HepG2 (cell line): ENCODE results near the gene ZNF524. TPM values are rescaled to one million over a fixed set of nuclear protein-coding genes. Genes with fewer than 3 reads are reported as not detected.

Experiments used
- ELF1 ChIP-seq: sonication (generic); formaldehyde crosslinking; IDR thresholded peaks from 2 replicates; pipeline ENCODE4 v1.4.0; 2020; ENCODE audit warnings: missing genetic modification reagents
- ELF4 ChIP-seq: sonication (generic); formaldehyde crosslinking; IDR thresholded peaks from 2 replicates; pipeline ENCODE4 v1.5.0; 2020; ENCODE audit warnings: missing genetic modification reagents, mild to moderate bottlenecking, moderate library complexity, borderline replicate concordance
- EP300 ChIP-seq, 3 experiments: sonication (generic) in 1 of 3; formaldehyde crosslinking in 1 of 3; IDR thresholded peaks; 2 replicates each; pipeline versions ENCODE4 v1.5.1 to v1.6.1; 2011 to 2020; ENCODE audit warnings: low read depth in 2 of 3, low read length in 2 of 3, borderline replicate concordance in 1 of 3, improper control_type of control experiment in 1 of 3, mild to moderate bottlenecking in 1 of 3, missing genetic modification reagents in 1 of 3, moderate library complexity in 1 of 3
- MTA1 ChIP-seq: sonication (generic); formaldehyde crosslinking; IDR thresholded peaks from 2 replicates; pipeline ENCODE4 v1.4.0; 2020; ENCODE audit warnings: missing genetic modification reagents, mild to moderate bottlenecking, borderline replicate concordance
- PLRG1 ChIP-seq: fragments of 450-650 bp; conservative IDR thresholded peaks from 2 replicates; pipeline ENCODE4 v1.6.1; 2016
- PRDM10 ChIP-seq: sonication (generic); formaldehyde crosslinking; IDR thresholded peaks from 2 replicates; pipeline ENCODE4 v1.4.0; 2020; ENCODE audit warnings: low read depth, missing genetic modification reagents
- REST ChIP-seq, 2 experiments: IDR thresholded peaks; 2 replicates each; pipeline ENCODE4 v1.6.1; 2011 to 2012; ENCODE audit warnings: low read length in 2 of 2, borderline replicate concordance in 1 of 2, low read depth in 1 of 2, mild to moderate bottlenecking in 1 of 2, moderate library complexity in 1 of 2
- SALL1 ChIP-seq: sonication (generic); formaldehyde crosslinking; IDR thresholded peaks from 2 replicates; pipeline ENCODE4 v1.8.0; 2022; ENCODE audit warnings: mild to moderate bottlenecking, missing genetic modification reagents
- SAP130 ChIP-seq: IDR thresholded peaks from 2 replicates; pipeline ENCODE4 v1.6.1; 2016; ENCODE audit warnings: low read depth
- YEATS2 ChIP-seq: sonication (generic); formaldehyde crosslinking; IDR thresholded peaks from 2 replicates; pipeline ENCODE4 v1.4.0; 2020; ENCODE audit warnings: missing genetic modification reagents, borderline replicate concordance
- ZBTB3 ChIP-seq: sonication (generic); formaldehyde crosslinking; IDR thresholded peaks from 2 replicates; pipeline ENCODE4 v1.4.0; 2020; ENCODE audit warnings: low read depth, mild to moderate bottlenecking, moderate library complexity, missing genetic modification reagents, borderline replicate concordance
- ZBTB7B ChIP-seq: sonication (generic); formaldehyde crosslinking; IDR thresholded peaks from 2 replicates; pipeline ENCODE4 v1.4.0; 2020; ENCODE audit warnings: missing genetic modification reagents
- ZFP36 ChIP-seq: fragments of 150-350 bp; IDR thresholded peaks from 2 replicates; pipeline ENCODE4 v1.6.1; 2018; ENCODE audit warnings: borderline replicate concordance, low read length, low read depth; ENCODE audit not compliant: partially characterized antibody
- ZFX ChIP-seq: sonication (generic); formaldehyde crosslinking; IDR thresholded peaks from 2 replicates; pipeline ENCODE4 v1.4.0; 2020; ENCODE audit warnings: mild to moderate bottlenecking, low read depth, missing genetic modification reagents, moderate library complexity
- ZMYM3 ChIP-seq: sonication (generic); formaldehyde crosslinking; IDR thresholded peaks from 2 replicates; pipeline ENCODE4 v1.5.1; 2020; ENCODE audit warnings: mild to moderate bottlenecking, missing genetic modification reagents
- ZNF329 ChIP-seq: sonication (generic); formaldehyde crosslinking; IDR thresholded peaks from 2 replicates; pipeline ENCODE4 v1.9.0; 2021; ENCODE audit warnings: low read depth, mild to moderate bottlenecking, missing genetic modification reagents
- ZNF660 ChIP-seq: sonication (generic); formaldehyde crosslinking; IDR thresholded peaks from 2 replicates; pipeline ENCODE4 v1.5.1; 2020; ENCODE audit warnings: mild to moderate bottlenecking, low read depth, missing genetic modification reagents, borderline replicate concordance
- ZNF761 ChIP-seq: sonication (generic); formaldehyde crosslinking; conservative IDR thresholded peaks from 2 replicates; pipeline ENCODE4 v1.4.0; 2020; ENCODE audit warnings: mild to moderate bottlenecking, missing genetic modification reagents
- ZNF772 ChIP-seq: sonication (generic); formaldehyde crosslinking; IDR thresholded peaks from 2 replicates; pipeline ENCODE4 v1.5.0; 2020; ENCODE audit warnings: mild to moderate bottlenecking, missing genetic modification reagents
- ZNF775 ChIP-seq: sonication (generic); formaldehyde crosslinking; IDR thresholded peaks from 2 replicates; pipeline ENCODE4 v1.4.0; 2020; ENCODE audit warnings: missing genetic modification reagents, mild to moderate bottlenecking, moderate library complexity, borderline replicate concordance
- ZNF841 ChIP-seq: sonication (generic); formaldehyde crosslinking; IDR thresholded peaks from 2 replicates; pipeline ENCODE4 v1.8.1; 2023; ENCODE audit warnings: missing genetic modification reagents, borderline replicate concordance
- ZSCAN31 ChIP-seq: sonication (generic); formaldehyde crosslinking; IDR thresholded peaks from 2 replicates; pipeline ENCODE4 v1.5.0; 2020; ENCODE audit warnings: low read depth, mild to moderate bottlenecking, missing genetic modification reagents
- polyA plus RNA-seq, 8 experiments: library from polyadenylated mRNA; depleted of rRNA in 3 of 8; stranded (reverse) in 7 of 8; unstranded in 1 of 8; fragments of >200 nt; fragmentation: Illumina TruSeq in 4 of 8; extraction: Trizol in 4 of 8; gene quantifications; 2 replicates each; pipeline versions ENCODE4 v1.2.1 to v1.2.3, GENCODE V29; 2011 to 2016; ENCODE audit warnings: low read depth in 4 of 8, missing spikeins in 1 of 8, mixed read lengths in 1 of 8; ENCODE audit not compliant: insufficient read depth in 1 of 8
- total RNA-seq, 5 experiments: library from RNA; depleted of rRNA; stranded (reverse); fragments of >200 nt; fragmentation: Illumina TruSeq; extraction: Trizol; gene quantifications; 2 replicates each; pipeline ENCODE4 v1.2.3, GENCODE V29; 2016; ENCODE audit warnings: low read depth in 1 of 5

Gene ZNF524
- total and polyA plus RNA-seq, 2 of the 13 experiments (the other 11 are each of a cell fraction or from before 2014, with no cell fraction given) = 3.2 to 4.6 TPM

- peak in 1 of 2 experiments; percentile 71; a peak in 3 of 4 replicates for TF ChIP-seq REST (IDR thresholded peaks at IDR 0.05; ENCODE audit: borderline replicate concordance in 1 of 2, low read depth in 1 of 2, low read length in 2 of 2)
- TF ChIP-seq PRDM10 (CRISPR knock-in tag) = peak; percentile 27; the same call in 1 of the 2 replicates
- TF ChIP-seq ZFP36 = no peak
- TF ChIP-seq EP300 (IDR thresholded peaks at IDR 0.05; ENCODE audit: low read depth in 2 of 2, low read length in 2 of 2) = peak in 1 of 2 experiments; percentile 29; a peak in 1 of 4 replicates
- no peak for TF ChIP-seq EP300 (CRISPR knock-in tag; IDR thresholded peaks at IDR 0.05; ENCODE audit: borderline replicate concordance)
- no peak for TF ChIP-seq ZNF660 (CRISPR knock-in tag)
- no peak for TF ChIP-seq ZBTB3 (CRISPR knock-in tag)
- TF ChIP-seq ZNF775 (CRISPR knock-in tag) = no peak
- TF ChIP-seq ZFX (CRISPR knock-in tag) = peak; percentile 79
- TF ChIP-seq ZNF772 (CRISPR knock-in tag) = peak; percentile 68; the same call in 1 of the 2 replicates
- TF ChIP-seq PLRG1 = no peak
- no peak; the same call in 1 of the 2 replicates for TF ChIP-seq ELF4
- peak; percentile 55; the same call in 1 of the 2 replicates for TF ChIP-seq MTA1 (CRISPR knock-in tag)
- no peak for TF ChIP-seq ZNF841 (CRISPR knock-in tag)
- peak; percentile 87 for TF ChIP-seq ELF1
- 0 out of 2 replicates have a peak, but pooled peaks have one; percentile 27 for TF ChIP-seq ZNF329 (CRISPR knock-in tag)
- 0 out of 2 replicates have a peak, but pooled peaks have one; percentile 65 for TF ChIP-seq ZNF761 (CRISPR knock-in tag)
- TF ChIP-seq ZMYM3 (CRISPR knock-in tag) = peak; percentile 66; the same call in 1 of the 2 replicates
- TF ChIP-seq SALL1 (CRISPR knock-in tag) = peak; percentile 57
- no peak; the same call in 1 of the 2 replicates for TF ChIP-seq ZSCAN31 (CRISPR knock-in tag)
- peak; percentile 73 for TF ChIP-seq SAP130 (CRISPR knock-in tag)
- 0 out of 2 replicates have a peak, but pooled peaks have one; percentile 15 for TF ChIP-seq ZBTB7B (CRISPR knock-in tag)
- TF ChIP-seq YEATS2 = peak; percentile 71
Measured at GRCh38 chr19:55580628-55581144, 19.4 kb upstream of the ZNF524 start, which contains the start of gene ZNF579 (continued).
